OCI-LY1 (cell line): ENCODE data around the gene IGFALS.

Source experiments
- H2AFZ ChIP-seq: fragments of 200-600 bp; sonication (generic), shearing (Covaris generic); 2 replicates; pipeline ENCODE4 v1.6.0; 2014; ENCODE audit warnings: antibody characterized with exemption, mild to moderate bottlenecking, low read length
- H3F3A ChIP-seq: fragments of 200-600 bp; sonication (generic), shearing (Covaris generic); 2 replicates; pipeline ENCODE4 v1.6.0; 2014; ENCODE audit warnings: mild to moderate bottlenecking, antibody characterized with exemption, low read length, moderate library complexity; ENCODE audit not compliant: insufficient read depth
- H3K27ac ChIP-seq: fragments of 200-600 bp; sonication (generic); 2 replicates; pipeline ENCODE4 v1.5.1; 2014; ENCODE audit warnings: low read length, mixed run types, mild to moderate bottlenecking, low read depth; ENCODE audit not compliant: poor library complexity, severe bottlenecking
- H3K27me3 ChIP-seq: fragments of 200-600 bp; sonication (generic); 2 replicates; pipeline ENCODE4 v1.6.0; 2014; ENCODE audit warnings: antibody characterized with exemption, mild to moderate bottlenecking, low read length, moderate library complexity; ENCODE audit not compliant: insufficient read depth
- H3K36me3 ChIP-seq: fragments of 200-600 bp; sonication (generic); 2 replicates; pipeline ENCODE4 v1.6.1; 2014; ENCODE audit warnings: mild to moderate bottlenecking, antibody characterized with exemption, low read length, moderate library complexity, mixed read lengths; ENCODE audit not compliant: insufficient read depth
- H3K4me1 ChIP-seq: fragments of 200-600 bp; sonication (generic); 2 replicates; pipeline ENCODE4 v1.5.1; 2014; ENCODE audit warnings: mild to moderate bottlenecking, low read length, moderate library complexity; ENCODE audit not compliant: insufficient read depth, severe bottlenecking
- H3K4me2 ChIP-seq: fragments of 200-600 bp; sonication (generic), shearing (Covaris generic); 2 replicates; pipeline ENCODE4 v1.6.1; 2014; ENCODE audit warnings: low read length
- H3K4me3 ChIP-seq: fragments of 200-600 bp; sonication (generic); 2 replicates; pipeline ENCODE4 v1.5.1; 2014; ENCODE audit warnings: low read length, low read depth, mild to moderate bottlenecking, mixed read lengths; ENCODE audit not compliant: poor library complexity, severe bottlenecking
- H3K79me2 ChIP-seq: fragments of 200-600 bp; shearing (Covaris generic); 2 replicates; pipeline ENCODE4 v1.6.1; 2016; ENCODE audit warnings: mixed run types, low read length, mixed read lengths; ENCODE audit not compliant: insufficient read depth
- H3K9ac ChIP-seq: fragments of 200-600 bp; sonication (generic), shearing (Covaris generic); 2 replicates; pipeline ENCODE4 v1.6.1; 2014; ENCODE audit warnings: mild to moderate bottlenecking, low read length, mixed read lengths
- H3K9me2 ChIP-seq: fragments of 200-600 bp; sonication (generic), shearing (Covaris generic); 2 replicates; pipeline ENCODE4 v1.6.1; 2014; ENCODE audit warnings: low read depth, mild to moderate bottlenecking, low read length, mixed read lengths
- H3K9me3 ChIP-seq: fragments of 200-600 bp; shearing (Covaris generic); 2 replicates; pipeline ENCODE4 v1.6.1; 2014; ENCODE audit warnings: low read length, mixed read lengths
- H4K20me1 ChIP-seq: fragments of 200-600 bp; sonication (generic), shearing (Covaris generic); 2 replicates; pipeline ENCODE4 v1.6.0; 2016; ENCODE audit warnings: mild to moderate bottlenecking, low read length; ENCODE audit not compliant: insufficient read depth
- CTCF ChIP-seq: fragments of 200-600 bp; sonication (generic), shearing (Covaris generic); IDR thresholded peaks from 2 replicates; pipeline ENCODE4 v1.5.1; 2017; ENCODE audit warnings: mild to moderate bottlenecking, antibody characterized with exemption, low read length, moderate library complexity, mixed read lengths
- EZH2 ChIP-seq: fragments of 200-600 bp; sonication (generic), shearing (Covaris generic); IDR thresholded peaks from 2 replicates; pipeline ENCODE4 v1.8.0; 2017; ENCODE audit warnings: borderline replicate concordance, mixed run types, mild to moderate bottlenecking, antibody characterized with exemption, low read length, moderate library complexity, mixed read lengths

The IGFALS gene

GRCh38 chr16:1787322-1788094, 6.0 kb downstream of the IGFALS start:
- Histone ChIP-seq H3K4me2 (no peak overlapping the region), H3F3A (no peaks in the 10 kb centered on the region), H3K27ac (no peak overlapping the region), H4K20me1 (no peaks in the 10 kb centered on the region), H3K4me1 (peaks cover 7% of the 10 kb centered on the region), H3K4me3 (no peak overlapping the region), H3K9me3 (no peaks in the 10 kb centered on the region), H3K36me3 (peaks cover 42% of the 10 kb centered on the region), H3K79me2 (peaks cover 6% of the 10 kb centered on the region), H3K27me3 (no peaks in the 10 kb centered on the region), H2AFZ (no peak overlapping the region), H3K9ac (no peak overlapping the region), H3K9me2 (no peaks in the 10 kb centered on the region)
- no peak for TF ChIP-seq CTCF
- TF ChIP-seq EZH2, result no peak

GRCh38 chr16:1787056-1787321, 6.5 kb downstream of the IGFALS start:
- Histone ChIP-seq H2AFZ (no peak overlapping the region), H3K79me2 (peaks cover 6% of the 10 kb centered on the region), H3F3A (no peaks in the 10 kb centered on the region), H3K9me3 (no peaks in the 10 kb centered on the region), H3K27ac (no peak overlapping the region), H3K4me2 (no peak overlapping the region), H3K36me3 (peaks cover 42% of the 10 kb centered on the region), H3K27me3 (no peaks in the 10 kb centered on the region), H3K4me1 (peaks cover 7% of the 10 kb centered on the region), H3K9ac (no peak overlapping the region), H4K20me1 (no peaks in the 10 kb centered on the region), H3K9me2 (no peaks in the 10 kb centered on the region), H3K4me3 (no peak overlapping the region)
- TF ChIP-seq CTCF (no peak), EZH2 (no peak)

- Histone ChIP-seq H3K4me2 (no peak overlapping the region), H3K4me1 (peaks cover 10% of the 10 kb centered on the region), H3K27me3 (no peaks in the 10 kb centered on the region), H2AFZ (no peak overlapping the region), H4K20me1 (no peaks in the 10 kb centered on the region), H3K27ac (no peak overlapping the region), H3K36me3 (peaks cover 42% of the 10 kb centered on the region), H3K9me3 (no peaks in the 10 kb centered on the region), H3K4me3 (no peak overlapping the region), H3K9ac (no peak overlapping the region), H3K79me2 (peaks cover 6% of the 10 kb centered on the region), H3K9me2 (no peaks in the 10 kb centered on the region), H3F3A (no peaks in the 10 kb centered on the region)
- no peak for TF ChIP-seq EZH2
- TF ChIP-seq CTCF, result no peak
These were observed 7.1 kb downstream of the IGFALS start for GRCh38 chr16:1786242-1787055.
